Measurements from ENCODE around the gene OTUB2. TPM values are rescaled to one million over a fixed set of nuclear protein-coding genes. Genes with fewer than 3 reads are reported as not detected.
A peak's percentile ranks its signal among the peaks of the same experiment; 100 is the strongest.

Gene OTUB2
- total and polyA plus RNA-seq, 2 donors (not counting 3 experiments of a cell fraction or from before 2014, with no cell fraction given), result 0.70 to 1.6 TPM

DNA sequence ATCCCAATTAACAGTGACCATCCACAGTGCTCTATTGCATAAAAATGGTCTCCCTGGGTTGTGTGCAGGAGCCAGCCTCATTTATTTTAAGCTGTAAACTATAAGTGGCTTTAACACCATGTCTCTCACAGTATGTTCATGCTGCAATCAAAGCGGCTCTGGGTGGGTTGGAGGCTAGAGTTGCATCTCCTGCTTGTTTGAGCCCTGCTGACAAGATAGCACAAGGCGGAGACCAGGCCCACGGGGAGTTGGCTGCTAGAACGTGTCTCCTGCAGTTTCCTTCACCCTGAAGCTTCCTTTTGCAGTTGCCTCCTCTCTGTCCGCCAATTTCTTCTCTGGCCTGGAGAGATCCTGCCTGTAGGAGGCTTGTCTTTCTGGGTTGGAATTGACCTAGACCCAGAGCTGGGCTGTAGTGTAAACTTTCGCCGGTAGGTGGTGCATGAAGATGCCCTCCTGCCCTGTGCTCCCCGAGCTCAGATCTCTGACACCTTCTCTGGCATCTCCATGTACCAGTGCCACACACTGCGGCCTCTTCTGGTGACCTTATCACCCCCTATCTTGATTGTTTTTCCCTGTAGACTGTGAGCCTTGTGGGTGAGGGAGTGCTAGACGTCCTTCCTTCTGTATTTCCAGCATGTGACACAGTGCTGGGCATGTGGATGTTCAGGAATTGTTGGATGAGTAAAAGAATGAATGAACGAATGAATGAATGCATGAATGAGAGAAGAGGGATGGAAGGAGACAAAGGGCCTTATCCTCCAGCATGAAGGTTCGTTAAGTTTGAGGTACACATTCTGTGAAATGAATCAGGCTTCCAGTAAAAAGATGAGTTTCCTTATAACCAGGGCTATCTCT lies 10.4 kb downstream of the OTUB2 start:
- FAIRE-seq, result peak; percentile 82
- no peaks in the 10 kb centered on the region for H3K4me1 ChIP-seq (ENCODE audit: control insufficient read depth, extremely low read depth, insufficient read depth, low read length)
- BruUV-seq (replicated peaks), result no TSS peak
- intact Hi-C loops (cut with micrococcal nuclease), result loop anchor here (1.0 kb wide), 3 partner anchors 96 to 144 kb away; no protein-coding TSS in a partner anchor
- H3K4me3 ChIP-seq (replicated peaks in 1 of 3; ENCODE audit: insufficient read depth in 1 of 3, low read depth in 1 of 3, low read length in 3 of 3), result no peak overlapping the region
- POLR2A ChIA-PET, result no interaction called here
- H3K9me1 ChIP-seq (replicated peaks; ENCODE audit: control insufficient read depth, extremely low read depth, insufficient read depth, low read length), result no peaks in the 10 kb centered on the region
- CTCF ChIA-PET, result interaction anchor here (0.6 to 10.5 kb wide), 29 partner anchors 9 to 450 kb away, joined by 3 to 347 read pairs (median 7); partner anchors contain the start of genes DDX24, IFI27L1, IFI27L2 and OTUB2
- dilution Hi-C loops (cut with MboI; ENCODE audit: extremely low pct_ligation_motif_present, low sequenced_read_pairs), result no loop called here
- H4K20me1 ChIP-seq (replicated peaks; ENCODE audit: control insufficient read depth, extremely low read depth, insufficient read depth, low read length), result no peaks in the 10 kb centered on the region
- H3K9me3 ChIP-seq (replicated peaks; ENCODE audit: control insufficient read depth, insufficient read depth, low read length), result no peaks in the 10 kb centered on the region
- H3K9ac ChIP-seq (replicated peaks; ENCODE audit: extremely low read depth, insufficient read depth, low read length), result no peak overlapping the region
- no peaks in the 10 kb centered on the region for H3K27me3 ChIP-seq (ENCODE audit: control insufficient read depth in 2 of 2, insufficient read depth in 2 of 2, low read length in 2 of 2)
- DNase-seq (ENCODE audit: low read depth, low spot score), result peak; percentile 69
- H3K4me2 ChIP-seq (ENCODE audit: insufficient read depth, low read length), result no peak overlapping the region
- H3K79me2 ChIP-seq (ENCODE audit: control insufficient read depth, insufficient read depth, low read length), result no peaks in the 10 kb centered on the region
- no peak overlapping the region for H3K27ac ChIP-seq (ENCODE audit: insufficient read depth, low read depth, low read length)
- TF ChIP-seq CTCF (IDR thresholded peaks at IDR 0.05; ENCODE audit: extremely low read depth in 1 of 2, insufficient read depth in 1 of 2, low read depth in 1 of 2, low read length in 2 of 2) (peak; percentile 83 to 87), JUN (IDR thresholded peaks at IDR 0.05; ENCODE audit: borderline replicate concordance, insufficient read depth, insufficient read length, low read depth) (no peak)
- no peaks in the 10 kb centered on the region for H3K36me3 ChIP-seq (ENCODE audit: control insufficient read depth in 2 of 2, extremely low read depth in 1 of 2, insufficient read depth in 2 of 2, low read length in 2 of 2)
- H2AFZ ChIP-seq (ENCODE audit: low read depth, low read length), result no peak overlapping the region

GRCh38 chr14:94037954-94038353 lies 11.8 kb downstream of the OTUB2 start:
- dilution Hi-C loops (cut with MboI; ENCODE audit: extremely low pct_ligation_motif_present, low sequenced_read_pairs), result no loop called here
- Histone ChIP-seq H3K36me3 (ENCODE audit: control insufficient read depth in 2 of 2, extremely low read depth in 1 of 2, insufficient read depth in 2 of 2, low read length in 2 of 2) (no peaks in the 10 kb centered on the region), H3K27me3 (ENCODE audit: control insufficient read depth in 2 of 2, insufficient read depth in 2 of 2, low read length in 2 of 2) (no peaks in the 10 kb centered on the region), H3K9ac (replicated peaks; ENCODE audit: extremely low read depth, insufficient read depth, low read length) (no peak overlapping the region), H3K27ac (ENCODE audit: insufficient read depth, low read depth, low read length) (no peak overlapping the region), H3K79me2 (ENCODE audit: control insufficient read depth, insufficient read depth, low read length) (no peaks in the 10 kb centered on the region), H2AFZ (ENCODE audit: low read depth, low read length) (no peak overlapping the region), H4K20me1 (replicated peaks; ENCODE audit: control insufficient read depth, extremely low read depth, insufficient read depth, low read length) (no peaks in the 10 kb centered on the region), H3K9me3 (replicated peaks; ENCODE audit: control insufficient read depth, insufficient read depth, low read length) (no peaks in the 10 kb centered on the region), H3K9me1 (replicated peaks; ENCODE audit: control insufficient read depth, extremely low read depth, insufficient read depth, low read length) (no peaks in the 10 kb centered on the region), H3K4me1 (ENCODE audit: control insufficient read depth, extremely low read depth, insufficient read depth, low read length) (no peaks in the 10 kb centered on the region), H3K4me2 (ENCODE audit: insufficient read depth, low read length) (no peak overlapping the region), H3K4me3 (replicated peaks in 1 of 3; ENCODE audit: insufficient read depth in 1 of 3, low read depth in 1 of 3, low read length in 3 of 3) (no peak overlapping the region)
- DNase-seq (ENCODE audit: low read depth, low spot score) (no peak), FAIRE-seq (no peak)
- BruUV-seq (replicated peaks), result no TSS peak
- POLR2A ChIA-PET, result no interaction called here
- TF ChIP-seq GATA2 (IDR thresholded peaks at IDR 0.05; ENCODE audit: insufficient read depth, insufficient read length, low read depth, low read length) (no peak), MYC (IDR thresholded peaks at IDR 0.05; ENCODE audit: low read depth, low read length) (no peak), FOS (IDR thresholded peaks at IDR 0.05; ENCODE audit: borderline replicate concordance, insufficient read depth, low read length) (no peak), CTCF (IDR thresholded peaks at IDR 0.05; ENCODE audit: extremely low read depth in 1 of 2, insufficient read depth in 1 of 2, low read depth in 1 of 2, low read length in 2 of 2) (no peak), POLR2A (IDR thresholded peaks at IDR 0.05; ENCODE audit: low read depth, low read length) (no peak), EZH2 (IDR thresholded peaks at IDR 0.05; ENCODE audit: borderline replicate concordance, low read depth, low read length, severe bottlenecking) (no peak), POLR2AphosphoS5 (IDR thresholded peaks at IDR 0.05; ENCODE audit: insufficient read depth, low read depth, low read length) (no peak), JUN (IDR thresholded peaks at IDR 0.05; ENCODE audit: borderline replicate concordance, insufficient read depth, insufficient read length, low read depth) (no peak)
- TF ChIP-seq, protein P1, sequence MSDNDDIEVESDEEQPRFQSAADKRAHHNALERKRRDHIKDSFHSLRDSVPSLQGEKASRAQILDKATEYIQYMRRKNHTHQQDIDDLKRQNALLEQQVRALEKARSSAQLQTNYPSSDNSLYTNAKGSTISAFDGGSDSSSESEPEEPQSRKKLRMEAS (IDR thresholded peaks at IDR 0.05; ENCODE audit: insufficient read depth, insufficient read length), result no peak
- CTCF ChIA-PET, result interaction anchor here (0.8 to 10.5 kb wide), 5 partner anchors 11 to 104 kb away, joined by 3 to 347 read pairs (median 6); no protein-coding TSS in a partner anchor
- intact Hi-C loops (cut with micrococcal nuclease), result no loop called here
